ENCODE results near the gene PIGU.
"Not testable (repeated sequence)": the region's sequence is repeated elsewhere in the genome, so short reads cannot be mapped to it uniquely, and the experiment has no call there.

PIGU gene

GRCh38 chr20:34622821-34623451 is 54.0 kb downstream of the PIGU start:
- no peak for DNase-seq (ENCODE audit: low read depth in 2 of 2)

GRCh38 chr20:34621383-34622367 is 55.2 kb downstream of the PIGU start:
- DNase-seq (ENCODE audit: low read depth in 2 of 2), result no peak

DNA sequence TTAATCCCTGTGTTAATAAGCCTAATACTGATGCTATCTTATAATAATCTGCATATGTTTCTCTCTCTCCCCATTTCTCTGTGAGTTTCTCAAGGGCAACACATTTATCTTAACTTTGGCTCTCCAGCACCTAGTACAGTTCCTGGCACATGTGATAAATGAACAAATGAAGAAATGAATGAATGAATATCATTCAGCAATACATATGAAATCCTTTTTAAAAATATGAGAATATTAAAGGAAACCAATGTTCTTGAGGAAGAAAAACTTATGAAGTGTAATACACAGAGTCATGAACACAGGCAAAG is 55.9 kb downstream of the PIGU start:
- DNase-seq (ENCODE audit: low read depth in 2 of 2), result no peak

DNA sequence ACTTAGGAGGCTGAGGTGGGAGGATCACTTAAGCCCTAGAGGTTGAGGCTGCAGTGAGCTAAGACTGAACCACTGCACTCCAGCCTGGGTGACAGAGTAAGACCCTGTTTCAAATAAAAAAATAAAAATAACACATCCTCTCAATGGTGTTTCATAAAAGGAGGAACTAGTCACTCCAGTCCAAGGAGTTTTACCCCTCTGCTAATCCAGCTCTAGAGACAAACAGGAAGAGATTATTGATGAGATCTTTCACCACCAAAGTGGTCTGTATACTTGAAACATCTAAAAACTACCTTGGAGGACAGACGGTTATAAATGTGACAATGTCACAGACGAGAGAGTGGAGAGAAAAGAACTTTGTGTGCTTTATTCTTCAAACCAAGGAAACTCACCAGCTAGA is 58.2 kb downstream of the PIGU start:
- no peak for DNase-seq (ENCODE audit: low read depth in 2 of 2)

DNA sequence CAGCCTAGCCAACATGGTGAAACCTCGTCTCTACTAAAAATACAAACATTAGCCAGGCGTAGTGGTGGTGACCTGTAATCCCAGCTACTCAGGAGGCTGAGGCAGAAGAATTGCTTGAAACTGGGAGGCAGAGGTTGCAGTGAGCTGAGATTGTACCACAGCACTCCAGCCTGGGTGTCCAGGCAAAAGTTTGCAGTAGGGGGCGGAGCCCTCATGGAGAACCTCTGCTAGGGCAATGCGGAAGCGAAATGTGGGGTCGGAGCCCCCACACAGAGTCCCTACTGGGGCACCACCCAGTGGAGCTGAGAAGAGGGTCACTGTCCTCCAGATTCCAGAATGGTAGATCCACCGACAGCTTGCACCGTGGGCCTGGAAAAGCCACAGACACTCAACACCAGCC is 60.0 kb downstream of the PIGU start:
- not testable (repeated sequence) for DNase-seq (ENCODE audit: low read depth in 2 of 2)

GRCh38 chr20:34615477-34615876 is 61.4 kb downstream of the PIGU start:
- no peak for DNase-seq (ENCODE audit: low read depth in 2 of 2)

DNA sequence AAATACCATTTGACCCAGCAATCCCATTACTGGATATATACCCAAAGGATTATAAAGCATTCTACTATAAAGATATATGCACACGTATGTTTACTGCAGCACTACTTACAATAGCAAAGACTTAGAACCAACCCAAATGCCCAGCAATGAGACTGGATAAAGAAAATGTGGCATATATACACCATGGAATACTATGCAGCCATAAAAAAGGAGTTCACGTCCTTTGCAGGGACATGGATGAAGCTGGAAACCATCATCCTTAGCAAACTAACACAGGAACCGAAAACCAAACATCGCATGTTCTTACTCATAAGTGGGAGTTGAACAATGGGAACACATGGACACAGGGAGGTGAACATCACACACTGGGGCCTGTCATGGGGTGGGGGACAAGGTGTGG is 64.9 kb downstream of the PIGU start:
- not testable (repeated sequence) for DNase-seq (ENCODE audit: low read depth in 2 of 2)

GRCh38 chr20:34607066-34607465 is 69.8 kb downstream of the PIGU start:
- no peak for DNase-seq (ENCODE audit: low read depth in 2 of 2)

DNA sequence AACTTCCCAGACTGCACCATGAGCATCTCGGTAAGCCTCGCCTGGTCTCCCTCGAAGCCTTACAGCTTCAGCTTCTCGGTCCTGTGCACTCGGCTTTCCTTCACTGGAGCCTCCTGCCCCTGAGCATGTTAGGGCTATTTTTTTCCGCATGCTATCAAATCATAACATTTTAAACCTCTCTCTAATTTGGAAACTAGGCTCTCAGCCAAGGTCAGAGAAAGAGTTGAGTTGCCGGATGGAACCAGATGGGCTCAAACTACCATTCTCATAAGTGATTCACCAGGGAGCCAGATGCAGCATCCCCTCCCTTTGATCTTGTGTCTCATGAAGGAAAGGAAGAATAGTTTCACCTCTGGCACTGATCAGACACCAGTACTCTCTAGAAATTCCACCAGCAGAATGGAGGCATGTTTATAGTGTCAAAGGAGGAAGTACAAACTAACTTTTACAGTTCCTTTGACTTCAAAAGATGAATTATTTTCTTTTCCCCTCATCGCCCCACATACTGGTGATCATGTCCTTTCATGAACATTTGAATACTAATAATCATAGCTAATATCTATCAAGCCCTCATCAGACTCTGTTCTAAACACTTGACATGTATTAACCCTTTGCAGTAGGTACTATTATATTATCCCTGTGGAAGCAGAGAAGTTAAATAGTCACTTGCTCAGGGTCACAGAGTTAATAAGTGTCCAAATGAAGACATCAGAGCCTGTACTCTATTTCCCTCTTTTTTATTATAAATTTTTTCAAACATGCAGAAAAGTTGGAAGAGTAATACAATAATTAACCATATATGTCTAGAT is 71.7 kb downstream of the PIGU start:
- DNase-seq (ENCODE audit: low read depth in 2 of 2), result no peak

- no peak for DNase-seq (ENCODE audit: low read depth in 2 of 2)
Measured at GRCh38 chr20:34600892-34601653, 75.8 kb downstream of the PIGU start.

DNA sequence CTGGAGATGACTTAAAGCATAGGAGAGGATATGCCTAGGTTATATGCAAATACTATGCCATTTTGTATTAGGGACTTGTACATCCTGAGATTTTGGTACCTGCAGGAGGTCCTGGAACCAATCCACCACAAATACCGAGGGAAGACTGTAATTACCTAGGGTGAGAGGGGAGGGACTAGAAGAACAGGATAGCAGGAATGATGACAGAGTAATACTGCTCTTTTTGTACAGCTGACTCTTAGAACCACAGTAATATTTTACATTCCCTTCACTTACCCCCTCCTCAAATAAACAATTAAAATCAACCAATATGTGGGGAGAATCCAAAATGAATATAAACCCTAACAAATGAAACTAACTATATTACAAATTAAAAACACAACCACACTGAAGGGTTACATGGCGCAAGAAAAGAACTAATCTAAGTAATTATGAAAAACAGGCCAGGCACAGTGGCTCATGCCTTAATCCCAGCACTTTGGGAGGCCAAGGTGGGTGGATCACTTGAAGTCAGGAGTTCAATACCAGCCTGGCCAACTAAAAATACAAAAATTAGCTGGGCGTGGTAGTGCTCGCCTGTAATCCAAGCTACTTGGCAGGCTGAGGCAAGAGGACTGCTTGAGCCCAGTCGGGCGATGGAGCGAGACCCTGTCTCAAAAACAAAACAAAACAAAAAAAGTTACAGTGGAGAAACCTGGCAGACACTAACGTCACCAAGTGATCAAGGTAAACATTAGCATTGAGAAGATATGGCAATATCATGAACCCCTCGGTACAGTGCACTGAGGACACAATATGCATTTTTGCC is 81.3 kb downstream of the PIGU start:
- DNase-seq (ENCODE audit: low read depth in 2 of 2), result no peak

DNA sequence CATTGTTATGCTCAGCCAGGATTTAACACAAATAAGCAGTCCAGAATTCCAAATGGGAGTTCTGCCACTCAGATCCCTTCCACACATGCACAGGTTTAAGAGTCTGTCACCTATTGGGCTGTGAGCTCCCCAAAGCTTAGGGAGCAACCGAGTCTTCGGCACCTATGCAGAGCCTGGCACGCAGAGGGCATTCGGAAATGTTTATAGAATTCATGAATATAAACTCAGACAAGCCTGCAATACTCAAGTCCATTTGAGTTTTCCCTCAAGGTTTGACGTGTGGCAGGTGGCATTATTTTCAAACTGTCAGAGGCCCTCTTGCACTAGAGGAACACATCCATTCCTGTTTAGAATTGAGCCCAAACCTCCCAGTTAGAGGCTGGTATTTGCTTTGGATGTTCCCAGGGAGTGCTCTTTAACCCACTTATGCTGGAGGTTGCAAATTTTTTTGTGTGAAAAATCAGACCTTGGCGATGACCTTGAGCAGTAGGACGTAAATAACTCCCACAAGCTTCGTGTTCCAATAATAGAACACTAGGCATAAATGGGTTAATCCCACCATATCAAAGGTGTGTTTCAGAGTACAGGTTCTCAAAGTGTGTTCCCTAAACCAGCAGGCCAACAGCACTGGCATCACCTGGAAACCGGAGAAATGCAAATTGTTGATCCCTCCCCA is 90.3 kb downstream of the PIGU start:
- no peak for DNase-seq (ENCODE audit: low read depth in 2 of 2)

- DNase-seq (ENCODE audit: low read depth in 2 of 2), result no peak
Measured at GRCh38 chr20:34585019-34585418, 91.9 kb downstream of the PIGU start.

- DNase-seq (ENCODE audit: low read depth in 2 of 2), result no peak
Measured at GRCh38 chr20:34583544-34583943, 93.3 kb downstream of the PIGU start.

- no peak for DNase-seq (ENCODE audit: low read depth in 2 of 2)
Measured at GRCh38 chr20:34582911-34583310, 94.0 kb downstream of the PIGU start.

DNA sequence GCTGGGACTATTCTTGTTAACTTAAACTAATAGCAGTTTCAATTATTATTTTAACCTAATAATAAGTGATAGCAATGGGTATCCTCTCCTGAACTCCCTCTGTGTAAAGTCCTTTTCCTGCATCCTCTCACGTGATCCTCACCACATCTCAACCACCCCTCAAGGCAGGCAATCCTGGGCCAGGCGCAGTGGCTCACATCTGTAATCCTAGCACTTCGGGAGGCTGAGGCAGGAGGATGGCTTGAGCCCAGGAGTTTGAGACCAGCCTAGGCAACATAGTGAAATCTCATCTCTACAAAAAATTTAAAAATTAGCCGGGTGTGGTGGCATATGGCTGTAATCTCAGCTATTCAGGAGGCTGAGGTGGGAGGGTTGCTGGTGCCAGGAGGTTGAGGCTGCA is 94.7 kb downstream of the PIGU start:
- no peak for DNase-seq (ENCODE audit: low read depth in 2 of 2)

GRCh38 chr20:34581341-34582184 is 95.3 kb downstream of the PIGU start:
- DNase-seq (ENCODE audit: low read depth in 2 of 2), result no peak

- DNase-seq (ENCODE audit: low read depth in 2 of 2), result no peak
Measured at GRCh38 chr20:34579979-34580940, 96.6 kb downstream of the PIGU start.

All from stimulated activated CD8-positive, alpha-beta memory T cell treated with anti-CD3 and anti-CD28 coated beads, Interleukin-2, amount 100 ng/mL, for 1 hour (primary cell).